GM12878 (cell line): ENCODE results near the gene NUDT1. TPM values are rescaled to one million over a fixed set of nuclear protein-coding genes. Genes with fewer than 3 reads are reported as not detected.

Experiments used
- ATAC-seq: fragments of 200-7000 bp; cut with Tn5 transposase; 3 replicates; pipeline ENCODE4 v1.9.1; 2020; ENCODE audit warnings: mild to moderate bottlenecking, moderate library complexity
- BruUV-seq: library from RNA; stranded (reverse); fragments of 400-500 nt; replicated peaks from 2 replicates; lab custom pipeline; 2021; lab: Mats Ljungman, UMichigan
- CTCF ChIA-PET: fragments of 300-600 bp; sonication (Branson Sonifier 250); formaldehyde crosslinking; extraction: SDS; loops from one replicate; lab custom pipeline; 2021; ENCODE audit warnings: inconsistent platforms; lab: Yijun Ruan, JAX
- POLR2A ChIA-PET: fragments of 350-600 bp; formaldehyde crosslinking; extraction: SDS; loops from one replicate; lab custom pipeline; 2021; ENCODE audit warnings: inconsistent platforms; lab: Charles Lee
- RAD21 ChIA-PET: fragments of 300-600 bp; sonication (Branson Sonifier 250); formaldehyde crosslinking; loops from one replicate; lab custom pipeline; 2023; ENCODE audit warnings: antibody characterized with exemption; ENCODE audit not compliant: unreplicated experiment; lab: Charles Lee
- SMC1A ChIA-PET: fragments of 300-600 bp; sonication (Branson Sonifier 250); formaldehyde crosslinking; loops from one replicate; lab custom pipeline; 2023; ENCODE audit not compliant: unreplicated experiment, uncharacterized antibody; lab: Charles Lee
- DNase-seq: peaks from one replicate; pipeline ENCODE4 v3.0.0-alpha.2; 2011; ENCODE audit warnings: low read depth, low spot score
- FAIRE-seq: peaks from 3 replicates; lab custom pipeline; 2011; peaks lifted over from hg19 to GRCh38; lab: Jason Lieb, UNC
- H2AFZ ChIP-seq: 2 replicates; pipeline ENCODE4 v1.6.0; 2011; ENCODE audit warnings: low read depth, low read length, control low read depth; ENCODE audit not compliant: control insufficient read depth
- H3K27ac ChIP-seq: 2 replicates; pipeline ENCODE4 v1.5.1; 2011; ENCODE audit warnings: control low read depth; ENCODE audit not compliant: control insufficient read depth, insufficient read depth
- H3K27me3 ChIP-seq, 2 experiments: replicated peaks in 1 of 2; 2 replicates each; pipeline versions ENCODE4 v1.6.0 to v1.6.1; 2011; ENCODE audit warnings: low read length in 1 of 2; ENCODE audit not compliant: control insufficient read depth in 2 of 2, insufficient read depth in 2 of 2
- H3K36me3 ChIP-seq, 2 experiments: 2 replicates each; pipeline ENCODE4 v1.5.1; 2011; ENCODE audit warnings: low read length in 1 of 2; ENCODE audit not compliant: control insufficient read depth in 2 of 2, insufficient read depth in 2 of 2
- H3K4me1 ChIP-seq: 2 replicates; pipeline ENCODE4 v1.6.1; 2011; ENCODE audit warnings: mild to moderate bottlenecking, low read length, moderate library complexity, mixed read lengths; ENCODE audit not compliant: control insufficient read depth, insufficient read depth
- H3K4me2 ChIP-seq: 2 replicates; pipeline ENCODE4 v1.6.0; 2011; ENCODE audit warnings: control low read depth; ENCODE audit not compliant: control insufficient read depth, insufficient read depth
- H3K4me3 ChIP-seq: fragments of 200-600 bp; sonication (generic); 2 replicates; pipeline ENCODE4 v1.5.1; 2016
- H3K79me2 ChIP-seq: 2 replicates; pipeline ENCODE4 v1.6.0; 2011; ENCODE audit warnings: low read length; ENCODE audit not compliant: control insufficient read depth, insufficient read depth
- H3K9ac ChIP-seq: 2 replicates; pipeline ENCODE4 v1.8.0; 2011; ENCODE audit warnings: low read length, control low read depth, mixed read lengths; ENCODE audit not compliant: control insufficient read depth, insufficient read depth
- H3K9me3 ChIP-seq: replicated peaks from 3 replicates; pipeline ENCODE4 v1.5.1; 2011; ENCODE audit warnings: mild to moderate bottlenecking, low read length; ENCODE audit not compliant: control insufficient read depth, insufficient read depth
- H4K20me1 ChIP-seq: 2 replicates; pipeline ENCODE4 v1.6.0; 2011; ENCODE audit not compliant: control insufficient read depth, insufficient read depth
- ELK1 ChIP-seq: IDR thresholded peaks from 2 replicates; pipeline ENCODE4 v1.6.1; 2012; ENCODE audit warnings: low read depth, low read length, improper control_type of control experiment
- FOXK2 ChIP-seq: fragments of 450-650 bp; IDR thresholded peaks from 2 replicates; pipeline ENCODE4 v1.6.1; 2017; ENCODE audit warnings: mild to moderate bottlenecking, moderate library complexity
- JUNB ChIP-seq: IDR thresholded peaks from 2 replicates; pipeline ENCODE4 v1.6.1; 2016; ENCODE audit warnings: antibody characterized with exemption, mild to moderate bottlenecking
- MTA3 ChIP-seq: IDR thresholded peaks from 2 replicates; pipeline ENCODE4 v1.6.1; 2012; ENCODE audit warnings: low read length, inconsistent platforms, borderline replicate concordance
- RAD51 ChIP-seq: fragments of 450-650 bp; IDR thresholded peaks from 2 replicates; pipeline ENCODE4 v1.6.1; 2016; ENCODE audit warnings: moderate library complexity, mild to moderate bottlenecking, inconsistent platforms
- REST ChIP-seq: IDR thresholded peaks from 2 replicates; pipeline ENCODE4 v1.6.1; 2012; ENCODE audit warnings: mild to moderate bottlenecking, low read depth, low read length
- SIN3A ChIP-seq: IDR thresholded peaks from 2 replicates; pipeline ENCODE4 v1.6.1; 2012; ENCODE audit warnings: low read depth, low read length, improper control_type of control experiment
- WRNIP1 ChIP-seq: IDR thresholded peaks from 2 replicates; pipeline ENCODE4 v1.6.1; 2011; ENCODE audit warnings: low read depth, low read length, improper control_type of control experiment, borderline replicate concordance
- YBX1 ChIP-seq: fragments of 450-650 bp; IDR thresholded peaks from 2 replicates; pipeline ENCODE4 v1.6.1; 2016; ENCODE audit warnings: antibody characterized with exemption
- ZNF274 ChIP-seq: IDR thresholded peaks from one replicate; pipeline ENCODE4 v1.8.0; 2011; ENCODE audit not compliant: insufficient read length, insufficient read depth
- WGBS: methylation state at CpG from one replicate; pipeline ENCODE4 v1.1.6; 2016; ENCODE audit warnings: low lambda C conversion rate; ENCODE audit not compliant: insufficient replicate concordance, insufficient coverage; ENCODE audit errors: missing lambda C conversion rate; 5-methylcytosine and 5-hydroxymethylcytosine counted together
- in situ Hi-C: fragments of 300-500 bp; cut with MboI; formaldehyde crosslinking; loops from 9 replicates; pipeline ENCODE4 v1.14.3; 2018; ENCODE audit warnings: mixed read lengths
- intact Hi-C: fragments of 100-400 bp; cut with micrococcal nuclease; formaldehyde crosslinking; loops from one replicate; pipeline ENCODE4 v1.14.2; 2022; ENCODE audit not compliant: unreplicated experiment
- polyA plus RNA-seq, 11 experiments: library from polyadenylated mRNA; depleted of rRNA in 4 of 11; unstranded in 6 of 11; stranded (reverse) in 5 of 11; fragments of >200 nt; fragmentation: Nextera tagmentation in 4 of 11; fragmentation: Illumina TruSeq in 1 of 11; extraction: Ambion mirVana in 4 of 11; extraction: Trizol in 1 of 11; gene quantifications; 1 replicate in 1 of 11; 2 replicates in 10 of 11; pipeline versions ENCODE4 v1.2.1 to v1.2.3, GENCODE V29; 2011 to 2016; ENCODE audit warnings: inconsistent platforms in 2 of 11, missing spikeins in 2 of 11, low read depth in 1 of 11
- total RNA-seq, 4 experiments: library from RNA; depleted of rRNA in 3 of 4; stranded (reverse); fragments of >200 nt in 3 of 4; fragmentation: Illumina TruSeq in 1 of 4; extraction: Trizol in 1 of 4; gene quantifications; 2 replicates each; pipeline versions ENCODE4 v1.2.1 to v1.2.3, GENCODE V29; 2013 to 2021
- TF ChIP-seq, protein P1 (sequence below): IDR thresholded peaks from 2 replicates; pipeline ENCODE4 v1.6.1; 2012; ENCODE audit warnings: low read depth, low read length, improper control_type of control experiment

Gene NUDT1
- total and polyA plus RNA-seq, 10 of the 15 experiments (the other 5 are each of a cell fraction or from before 2014, with no cell fraction given): 7.7 to 122 (median 59.2) TPM

GRCh38 chr7:2269991-2270460, 28.0 kb downstream of the NUDT1 start (continued):
- TF ChIP-seq ELK1: no peak
- TF ChIP-seq, all 136 proteins: peak for 0

DNA sequence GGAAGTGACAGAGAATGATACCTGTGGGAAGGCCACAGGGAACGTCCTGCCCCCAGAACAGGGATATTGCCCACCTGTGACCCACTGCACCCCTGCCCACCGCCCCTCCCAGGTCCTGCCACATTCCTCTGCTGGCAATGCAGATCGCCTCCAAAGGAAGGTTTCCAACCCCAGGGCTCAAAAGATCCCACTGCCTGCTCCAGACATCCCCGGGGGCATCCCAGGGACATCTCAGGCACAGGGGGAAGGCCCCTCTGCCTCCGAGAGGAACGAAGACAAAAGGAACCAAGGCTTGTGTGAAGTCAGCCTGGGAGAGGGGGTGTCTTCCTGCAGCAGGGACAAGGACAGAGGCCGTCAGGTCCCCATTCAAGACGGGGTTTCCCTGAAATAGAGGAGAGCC, 28.5 kb downstream of the NUDT1 start:
- SMC1A ChIA-PET: no interaction called here
- no peaks in the 10 kb centered on the region for H3K9me3 ChIP-seq
- no peaks in the 10 kb centered on the region for H3K79me2 ChIP-seq
- H4K20me1 ChIP-seq: no peaks in the 10 kb centered on the region
- H3K4me3 ChIP-seq: no peak overlapping the region
- no peak overlapping the region for H3K4me2 ChIP-seq
- H2AFZ ChIP-seq: no peak overlapping the region
- no peak for ATAC-seq
- peaks cover 9 to 28% of the 10 kb centered on the region in 2 experiments; a peak in 3 of 4 replicates for H3K36me3 ChIP-seq
- 100% methylated on average over 6 of the region's 8 CpGs for WGBS
- no peak for TF ChIP-seq YBX1
- no peak for TF ChIP-seq RAD51
- TF ChIP-seq JUNB: no peak
- no peak for TF ChIP-seq REST
- no peak for TF ChIP-seq WRNIP1
- no peak for TF ChIP-seq ZNF274
- TF ChIP-seq, protein P1, sequence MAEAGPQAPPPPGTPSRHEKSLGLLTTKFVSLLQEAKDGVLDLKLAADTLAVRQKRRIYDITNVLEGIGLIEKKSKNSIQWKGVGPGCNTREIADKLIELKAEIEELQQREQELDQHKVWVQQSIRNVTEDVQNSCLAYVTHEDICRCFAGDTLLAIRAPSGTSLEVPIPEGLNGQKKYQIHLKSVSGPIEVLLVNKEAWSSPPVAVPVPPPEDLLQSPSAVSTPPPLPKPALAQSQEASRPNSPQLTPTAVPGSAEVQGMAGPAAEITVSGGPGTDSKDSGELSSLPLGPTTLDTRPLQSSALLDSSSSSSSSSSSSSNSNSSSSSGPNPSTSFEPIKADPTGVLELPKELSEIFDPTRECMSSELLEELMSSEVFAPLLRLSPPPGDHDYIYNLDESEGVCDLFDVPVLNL: no peak
- TF ChIP-seq FOXK2: no peak
- TF ChIP-seq MTA3: no peak
- no peak for TF ChIP-seq SIN3A
- TF ChIP-seq, all 136 proteins: peak for 0
- no peaks in the 10 kb centered on the region for H3K4me1 ChIP-seq
- no peaks in the 10 kb centered on the region for H3K27me3 ChIP-seq
- DNase-seq: no peak
- no peak overlapping the region for H3K9ac ChIP-seq
- in situ Hi-C loops: no loop called here
- no peak overlapping the region for H3K27ac ChIP-seq
- no peak for FAIRE-seq
- intact Hi-C loops: no loop called here
- ChIA-PET CTCF (no interaction called here), POLR2A (no interaction called here), RAD21 (no interaction called here)
- no TSS peak for BruUV-seq
